DMS114 treated with DMSO at 0.1 percent for 48 hours (cell line): ENCODE data around the gene VPS52.

ENCODE experiments used
- DNase-seq: peaks from one replicate; lab custom pipeline; 2025; ENCODE audit not compliant: unreplicated experiment; lab: John Stamatoyannopoulos, UW

VPS52 gene

GRCh38 chr6:33271468-33272274 is at the start of gene VPS52, which contains the start of gene RPS18:
TSS of gene VPS52 (minus strand) at chr6:33271876. CDS start at chr6:33271675, 201 bp downstream.
TSS of gene RPS18 (plus strand) at chr6:33272075. CDS start at chr6:33272120, 45 bp downstream.
- peak; percentile 99 for DNase-seq

- DNase-seq: no peak
Observed at GRCh38 chr6:33321227-33321626, 49.6 kb upstream of the VPS52 start.

- DNase-seq: no peak
Observed at GRCh38 chr6:33320315-33321181, 48.9 kb upstream of the VPS52 start.

DNA sequence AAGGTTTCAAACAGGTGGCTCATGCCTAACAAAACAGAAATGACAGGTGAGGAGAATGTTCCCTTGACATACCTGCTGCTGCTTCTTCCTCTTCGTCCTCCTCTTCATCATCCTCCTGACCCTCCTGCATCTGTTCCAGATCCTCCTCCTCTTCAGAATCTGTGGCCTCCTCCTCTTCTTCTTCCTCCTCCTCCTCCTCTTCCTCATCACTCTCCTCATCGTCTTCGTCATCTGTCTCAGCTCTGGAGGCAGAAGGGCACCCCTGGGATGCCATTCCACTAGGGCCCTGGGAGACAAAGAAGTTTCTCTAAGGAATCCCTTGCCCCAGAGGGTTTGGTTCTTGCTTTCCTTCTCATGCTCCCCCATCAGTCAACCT is 48.3 kb upstream of the VPS52 start:
- no peak for DNase-seq

- no peak for DNase-seq
Observed at GRCh38 chr6:33318426-33319073, 46.9 kb upstream of the VPS52 start.

GRCh38 chr6:33317669-33318425 is 46.2 kb upstream of the VPS52 start, which contains the start of gene ZBTB22:
TSS of gene ZBTB22 (minus strand) at chr6:33317744. CDS start at chr6:33316916, 828 bp downstream.
- peak; percentile 99 for DNase-seq

DNA sequence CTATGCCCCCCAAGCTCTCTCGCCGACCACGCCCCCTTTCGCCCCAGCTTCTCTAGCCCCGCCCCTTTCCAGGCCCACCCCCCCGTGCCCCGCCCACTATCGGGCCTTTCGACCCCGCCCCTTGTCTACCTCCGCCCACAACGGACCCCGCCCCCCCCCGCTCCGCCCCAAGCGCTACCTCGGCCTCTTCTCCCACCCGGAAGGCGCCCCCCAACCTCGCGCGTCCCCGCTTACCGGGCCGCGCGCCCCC is 45.7 kb upstream of the VPS52 start:
- no peak for DNase-seq

- no peak for DNase-seq
Observed at GRCh38 chr6:33316603-33317418, 45.1 kb upstream of the VPS52 start.

- DNase-seq: no peak
Observed at GRCh38 chr6:33315793-33316602, 44.3 kb upstream of the VPS52 start.

- peak; percentile 43 for DNase-seq
Observed at GRCh38 chr6:33314943-33315792, 43.5 kb upstream of the VPS52 start.

- peak; percentile 43 for DNase-seq
Observed at GRCh38 chr6:33314515-33314942, 42.9 kb upstream of the VPS52 start.

DNA sequence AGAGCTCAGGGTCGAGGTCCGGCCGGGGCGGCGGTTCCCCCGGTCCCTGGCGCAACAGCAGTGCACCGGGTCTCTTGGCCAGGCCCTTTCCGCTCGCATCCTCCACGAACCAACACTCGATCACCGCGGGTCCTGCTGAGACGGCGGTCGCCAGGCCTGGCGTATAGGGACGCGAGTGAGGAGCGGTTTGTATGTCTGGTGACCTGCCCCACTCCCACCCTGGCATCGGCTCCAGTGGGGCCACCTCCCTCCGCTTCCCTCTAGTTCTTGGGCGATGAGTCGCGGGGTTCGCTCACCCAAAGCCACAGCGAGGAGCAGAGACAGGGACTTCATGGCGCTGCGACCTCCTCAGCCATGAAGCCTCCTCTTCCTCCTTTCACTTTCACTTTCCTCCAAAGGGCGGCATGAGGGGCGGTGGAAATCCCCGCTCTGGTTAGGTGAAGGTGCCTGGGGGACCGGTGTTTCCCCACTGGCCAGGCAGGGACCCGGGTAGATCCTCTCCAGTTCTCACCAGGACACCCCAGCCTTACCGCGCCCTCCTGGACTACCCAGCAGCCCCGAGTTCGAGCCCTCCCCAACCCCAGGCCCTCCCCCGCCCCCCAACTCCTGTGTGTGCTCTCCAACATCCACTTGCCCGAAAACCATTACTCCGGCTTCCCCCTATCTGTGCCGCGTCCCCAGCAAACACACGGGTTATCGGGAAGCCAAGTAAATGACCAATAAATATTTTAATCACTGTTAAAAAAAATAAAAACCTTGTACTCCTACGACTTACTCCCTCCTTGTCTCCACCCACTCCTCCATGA is 42.2 kb upstream of the VPS52 start, which contains the start of gene TAPBP:
TAPBP (minus strand) TSS at position 370 of the 806 bp plus-strand sequence; CDS start at position 333, 37 bp downstream.
- no peak for DNase-seq

GRCh38 chr6:33313105-33313708 is 41.5 kb upstream of the VPS52 start:
- DNase-seq: no peak

- DNase-seq: peak; percentile 78
Observed at GRCh38 chr6:33312361-33313104, 40.9 kb upstream of the VPS52 start.

GRCh38 chr6:33306356-33306755 is 34.7 kb upstream of the VPS52 start:
- no peak for DNase-seq

DNA sequence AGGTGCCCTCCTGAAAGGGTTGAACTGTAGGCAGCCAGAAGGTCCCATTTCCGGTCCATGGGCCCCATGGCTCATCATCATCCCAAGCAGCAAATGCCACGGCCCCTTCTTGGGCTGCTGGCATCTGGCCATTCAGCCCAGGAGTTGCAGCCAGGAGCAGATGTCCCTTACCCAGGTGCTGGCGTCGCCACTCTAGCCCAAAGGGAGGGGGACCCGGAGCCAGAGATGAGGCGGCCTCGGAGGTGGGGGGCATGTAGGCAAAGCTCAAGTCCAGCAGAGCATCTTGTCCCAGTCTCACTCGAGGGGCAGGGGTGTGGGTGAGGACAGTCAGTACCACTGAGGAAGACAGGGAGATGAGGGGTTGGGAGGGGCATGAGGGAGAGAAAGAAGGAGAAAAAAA is 33.4 kb upstream of the VPS52 start:
- no peak for DNase-seq
